Hepatocyte (in vitro differentiated cells): ENCODE measurements around the gene CHD5. TPM values are rescaled to one million over a fixed set of nuclear protein-coding genes. Genes with fewer than 3 reads are reported as not detected.

Experiments used
- DNase-seq: peaks from one replicate; pipeline ENCODE4 v3.0.0-alpha.2; 2016; ENCODE audit warnings: low spot score
- H2AFZ ChIP-seq: fragments of 200-600 bp; sonication (generic); 2 replicates; pipeline ENCODE4 v1.6.0; 2016; ENCODE audit warnings: antibody characterized with exemption, mild to moderate bottlenecking
- H3K27ac ChIP-seq: fragments of 200-600 bp; sonication (generic); 2 replicates; pipeline ENCODE4 v1.5.1; 2016; ENCODE audit warnings: mild to moderate bottlenecking
- H3K27me3 ChIP-seq: fragments of 200-600 bp; sonication (generic); 2 replicates; pipeline ENCODE4 v1.6.1; 2016
- H3K36me3 ChIP-seq: fragments of 200-600 bp; sonication (generic); replicated peaks from 2 replicates; pipeline ENCODE4 v1.5.1; 2016; ENCODE audit warnings: low read depth; ENCODE audit not compliant: insufficient read depth
- H3K4me1 ChIP-seq: fragments of 200-600 bp; sonication (generic); 2 replicates; pipeline ENCODE4 v1.5.1; 2016; ENCODE audit warnings: mild to moderate bottlenecking, moderate library complexity; ENCODE audit not compliant: insufficient read depth
- H3K4me2 ChIP-seq: fragments of 200-600 bp; sonication (generic); 2 replicates; pipeline ENCODE4 v1.6.0; 2016
- H3K4me3 ChIP-seq: fragments of 200-600 bp; sonication (generic); 2 replicates; pipeline ENCODE4 v1.5.1; 2016; ENCODE audit warnings: mild to moderate bottlenecking
- H3K79me2 ChIP-seq: fragments of 200-600 bp; sonication (generic); 2 replicates; pipeline ENCODE4 v1.6.0; 2017; ENCODE audit warnings: mild to moderate bottlenecking
- H3K9me2 ChIP-seq: fragments of 200-600 bp; sonication (generic); replicated peaks from 2 replicates; pipeline ENCODE4 v1.6.0; 2017; ENCODE audit warnings: mild to moderate bottlenecking; ENCODE audit not compliant: insufficient read depth
- H3K9me3 ChIP-seq: fragments of 200-600 bp; sonication (generic); 2 replicates; pipeline ENCODE4 v1.5.1; 2016; ENCODE audit warnings: low read depth, mild to moderate bottlenecking
- H4K20me1 ChIP-seq: fragments of 200-600 bp; sonication (generic); 2 replicates; pipeline ENCODE4 v1.6.0; 2016; ENCODE audit warnings: mild to moderate bottlenecking; ENCODE audit not compliant: insufficient read depth, poor library complexity, severe bottlenecking
- CTCF ChIP-seq: fragments of 200-600 bp; sonication (generic); IDR thresholded peaks from 2 replicates; pipeline ENCODE4 v1.5.1; 2016; ENCODE audit warnings: antibody characterized with exemption, mild to moderate bottlenecking; ENCODE audit not compliant: poor library complexity
- EZH2 ChIP-seq: fragments of 200-600 bp; sonication (generic); IDR thresholded peaks from 2 replicates; pipeline ENCODE4 v1.6.1; 2016; ENCODE audit warnings: antibody characterized with exemption, mild to moderate bottlenecking, borderline replicate concordance
- EZH2phosphoT487 ChIP-seq: fragments of 200-600 bp; sonication (generic); IDR thresholded peaks from one replicate; pipeline ENCODE4 v1.6.1; 2018; ENCODE audit warnings: antibody characterized with exemption, mild to moderate bottlenecking, low read depth, moderate library complexity; ENCODE audit not compliant: unreplicated experiment, severe bottlenecking
- WGBS: methylation state at CpG from one replicate; pipeline ENCODE4 v1.1.6; 2016; ENCODE audit warnings: low lambda C conversion rate; ENCODE audit errors: missing lambda C conversion rate; 5-methylcytosine and 5-hydroxymethylcytosine counted together
- polyA plus RNA-seq: library from polyadenylated mRNA; unstranded; fragments of >200 nt; fragmentation: Nextera tagmentation; extraction: Ambion mirVana; gene quantifications from 2 replicates; pipeline ENCODE4 v1.2.1, GENCODE V29; 2016
- total RNA-seq: library from RNA; depleted of rRNA; stranded (reverse); fragments of >200 nt; gene quantifications from 2 replicates; pipeline ENCODE4 v1.2.3, GENCODE V29; 2014

CHD5 gene
- total and polyA plus RNA-seq, 2 experiments from 2014 or later, result 0.13 TPM; not detected in 1

DNA sequence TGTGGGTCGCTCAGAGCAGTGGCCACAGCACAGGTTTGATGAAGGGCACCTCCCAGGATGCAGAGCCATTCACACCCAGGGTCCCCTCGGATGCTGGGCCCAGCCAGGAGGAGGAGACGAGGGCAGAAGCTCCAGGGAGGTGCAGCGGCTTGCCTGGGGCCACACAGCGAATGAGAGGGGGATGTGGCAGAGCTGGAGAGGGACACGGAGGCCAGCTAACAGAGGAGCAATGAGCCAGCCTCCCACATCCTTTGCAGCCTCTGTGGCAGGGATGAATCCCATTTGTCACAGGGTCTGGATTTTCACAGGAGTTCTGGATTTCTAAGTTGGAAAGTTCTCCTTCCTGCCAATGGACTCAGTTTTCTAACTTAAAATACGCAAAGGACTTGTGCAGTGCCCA lies 35.9 kb downstream of the CHD5 start:
- no peak for DNase-seq
- WGBS, result 89% methylated on average over 7 of the region's 7 CpGs
- H3K9me2 ChIP-seq, result no peaks in the 10 kb centered on the region
- no peak overlapping the region for H3K27ac ChIP-seq
- no peaks in the 10 kb centered on the region for H3K9me3 ChIP-seq
- H3K79me2 ChIP-seq, result no peaks in the 10 kb centered on the region
- H2AFZ ChIP-seq, result no peak overlapping the region
- H3K4me1 ChIP-seq, result peaks cover 3% of the 10 kb centered on the region
- H3K27me3 ChIP-seq, result peaks cover 11% of the 10 kb centered on the region
- no peak overlapping the region for H3K4me3 ChIP-seq
- H3K4me2 ChIP-seq, result no peak overlapping the region
- H4K20me1 ChIP-seq, result no peaks in the 10 kb centered on the region
- TF ChIP-seq EZH2 (no peak), EZH2phosphoT487 (no peak), CTCF (no peak)
- H3K36me3 ChIP-seq, result no peaks in the 10 kb centered on the region

GRCh38 chr1:6143395-6143794 lies 36.7 kb downstream of the CHD5 start:
- H3K9me2 ChIP-seq, result no peaks in the 10 kb centered on the region
- no peaks in the 10 kb centered on the region for H4K20me1 ChIP-seq
- no peaks in the 10 kb centered on the region for H3K4me1 ChIP-seq
- no peak overlapping the region for H3K4me2 ChIP-seq
- no peak for DNase-seq
- H3K36me3 ChIP-seq, result no peaks in the 10 kb centered on the region
- H3K4me3 ChIP-seq, result no peak overlapping the region
- H3K27me3 ChIP-seq, result peaks cover 6% of the 10 kb centered on the region
- H3K9me3 ChIP-seq, result no peaks in the 10 kb centered on the region
- H2AFZ ChIP-seq, result no peak overlapping the region
- TF ChIP-seq EZH2 (no peak), EZH2phosphoT487 (no peak), CTCF (no peak)
- H3K79me2 ChIP-seq, result no peaks in the 10 kb centered on the region
- 83% methylated on average over 4 of the region's 4 CpGs for WGBS
- no peak overlapping the region for H3K27ac ChIP-seq

DNA sequence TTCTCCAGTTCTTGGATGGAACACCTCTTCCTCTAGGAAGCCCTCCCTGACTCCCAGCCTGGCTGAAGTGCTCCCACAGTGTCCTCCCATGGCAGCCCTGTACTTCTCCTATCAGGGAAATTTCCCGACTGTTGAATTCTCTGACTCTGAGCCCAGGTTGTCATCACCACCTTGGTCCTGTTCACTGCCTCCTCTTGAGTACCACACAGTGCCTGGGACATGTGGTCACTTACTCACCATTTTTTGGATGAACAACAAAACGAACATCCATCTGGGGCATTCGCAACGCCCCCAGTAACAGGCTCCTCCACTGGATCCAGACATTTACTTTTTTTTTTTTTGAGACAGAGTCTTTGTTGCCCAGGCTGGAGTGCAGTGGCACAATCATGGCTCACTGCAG lies 37.4 kb downstream of the CHD5 start:
- Histone ChIP-seq H3K79me2 (no peaks in the 10 kb centered on the region), H3K4me3 (no peak overlapping the region), H3K4me1 (no peaks in the 10 kb centered on the region), H3K4me2 (no peak overlapping the region), H3K27ac (no peak overlapping the region), H2AFZ (no peak overlapping the region), H4K20me1 (no peaks in the 10 kb centered on the region), H3K36me3 (no peaks in the 10 kb centered on the region), H3K9me2 (no peaks in the 10 kb centered on the region), H3K27me3 (no peaks in the 10 kb centered on the region), H3K9me3 (no peaks in the 10 kb centered on the region)
- no peak for DNase-seq
- 90% methylated on average over 4 of the region's 4 CpGs for WGBS
- no peak for TF ChIP-seq CTCF
- no peak for TF ChIP-seq EZH2phosphoT487
- TF ChIP-seq EZH2, result no peak

GRCh38 chr1:6142036-6142621 lies 38.0 kb downstream of the CHD5 start:
- no peaks in the 10 kb centered on the region for H3K9me2 ChIP-seq
- H4K20me1 ChIP-seq, result no peaks in the 10 kb centered on the region
- no peaks in the 10 kb centered on the region for H3K9me3 ChIP-seq
- no peak overlapping the region for H3K27ac ChIP-seq
- DNase-seq, result no peak
- no peak for TF ChIP-seq CTCF
- H3K4me1 ChIP-seq, result no peaks in the 10 kb centered on the region
- WGBS, result 96% methylated on average over 31 of the region's 33 CpGs
- H3K4me3 ChIP-seq, result no peak overlapping the region
- no peak overlapping the region for H2AFZ ChIP-seq
- no peaks in the 10 kb centered on the region for H3K79me2 ChIP-seq
- no peak overlapping the region for H3K4me2 ChIP-seq
- no peaks in the 10 kb centered on the region for H3K27me3 ChIP-seq
- H3K36me3 ChIP-seq, result no peaks in the 10 kb centered on the region
